ENCODE measurements around the gene KDELR3.

The KDELR3 gene

DNA sequence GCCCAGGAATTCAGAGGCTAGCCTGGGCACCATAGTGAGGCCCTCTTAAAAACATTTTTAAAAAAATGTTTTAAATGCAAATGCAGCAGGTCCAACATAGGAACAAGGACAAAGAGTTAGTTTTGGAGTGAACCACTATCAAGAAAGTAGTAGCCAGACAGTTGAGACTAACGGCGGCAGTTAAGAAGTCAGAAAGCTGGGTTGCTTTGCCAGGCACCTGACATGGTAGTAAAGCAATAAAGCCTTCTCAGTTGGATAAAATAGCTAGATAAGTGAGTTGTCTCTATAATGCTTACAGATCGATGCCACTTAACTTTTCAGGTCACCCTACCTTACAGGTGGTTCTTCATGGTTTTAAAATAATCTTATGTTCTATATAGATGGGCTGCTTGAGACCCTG is 55.1 kb downstream of the KDELR3 start:
- TF ChIP-seq, protein P1, sequence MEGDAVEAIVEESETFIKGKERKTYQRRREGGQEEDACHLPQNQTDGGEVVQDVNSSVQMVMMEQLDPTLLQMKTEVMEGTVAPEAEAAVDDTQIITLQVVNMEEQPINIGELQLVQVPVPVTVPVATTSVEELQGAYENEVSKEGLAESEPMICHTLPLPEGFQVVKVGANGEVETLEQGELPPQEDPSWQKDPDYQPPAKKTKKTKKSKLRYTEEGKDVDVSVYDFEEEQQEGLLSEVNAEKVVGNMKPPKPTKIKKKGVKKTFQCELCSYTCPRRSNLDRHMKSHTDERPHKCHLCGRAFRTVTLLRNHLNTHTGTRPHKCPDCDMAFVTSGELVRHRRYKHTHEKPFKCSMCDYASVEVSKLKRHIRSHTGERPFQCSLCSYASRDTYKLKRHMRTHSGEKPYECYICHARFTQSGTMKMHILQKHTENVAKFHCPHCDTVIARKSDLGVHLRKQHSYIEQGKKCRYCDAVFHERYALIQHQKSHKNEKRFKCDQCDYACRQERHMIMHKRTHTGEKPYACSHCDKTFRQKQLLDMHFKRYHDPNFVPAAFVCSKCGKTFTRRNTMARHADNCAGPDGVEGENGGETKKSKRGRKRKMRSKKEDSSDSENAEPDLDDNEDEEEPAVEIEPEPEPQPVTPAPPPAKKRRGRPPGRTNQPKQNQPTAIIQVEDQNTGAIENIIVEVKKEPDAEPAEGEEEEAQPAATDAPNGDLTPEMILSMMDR (IDR thresholded peaks at IDR 0.05; ENCODE audit: low read depth, low read length), result no peak
- no peak for DNase-seq
- Histone ChIP-seq H3K4me3 (ENCODE audit: low read depth, low read length) (no peak overlapping the region), H3K27me3 (peaks cover 14% of the 10 kb centered on the region), H3K9me3 (no peaks in the 10 kb centered on the region), H3K4me1 (no peaks in the 10 kb centered on the region), H3K36me3 (no peaks in the 10 kb centered on the region)

DNA sequence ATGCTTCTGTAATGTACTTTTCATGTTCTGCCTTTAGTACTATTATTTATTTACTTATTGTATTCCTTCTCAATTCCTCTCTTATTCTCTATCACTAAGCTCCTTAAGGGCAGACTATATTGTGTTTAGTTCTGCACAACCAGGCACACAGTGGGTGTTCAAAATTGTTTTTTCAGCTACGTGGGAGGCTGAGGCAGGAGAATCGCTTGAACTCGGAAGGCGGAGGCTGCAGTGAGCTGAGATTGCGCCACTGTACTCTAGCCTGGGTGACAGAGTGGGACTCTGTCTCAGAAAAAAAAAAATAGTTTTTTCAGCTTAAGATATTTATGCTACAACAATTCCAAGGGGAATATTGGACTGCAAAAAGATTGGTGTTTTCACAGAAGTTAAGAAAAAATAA is 55.6 kb downstream of the KDELR3 start:
- H3K4me3 ChIP-seq (ENCODE audit: low read depth, low read length), result no peak overlapping the region
- H3K36me3 ChIP-seq, result no peaks in the 10 kb centered on the region
- TF ChIP-seq, protein P1 (IDR thresholded peaks at IDR 0.05; ENCODE audit: low read depth, low read length), result no peak
- no peaks in the 10 kb centered on the region for H3K4me1 ChIP-seq
- H3K9me3 ChIP-seq, result no peaks in the 10 kb centered on the region
- peaks cover 14% of the 10 kb centered on the region for H3K27me3 ChIP-seq
- no peak for DNase-seq

DNA sequence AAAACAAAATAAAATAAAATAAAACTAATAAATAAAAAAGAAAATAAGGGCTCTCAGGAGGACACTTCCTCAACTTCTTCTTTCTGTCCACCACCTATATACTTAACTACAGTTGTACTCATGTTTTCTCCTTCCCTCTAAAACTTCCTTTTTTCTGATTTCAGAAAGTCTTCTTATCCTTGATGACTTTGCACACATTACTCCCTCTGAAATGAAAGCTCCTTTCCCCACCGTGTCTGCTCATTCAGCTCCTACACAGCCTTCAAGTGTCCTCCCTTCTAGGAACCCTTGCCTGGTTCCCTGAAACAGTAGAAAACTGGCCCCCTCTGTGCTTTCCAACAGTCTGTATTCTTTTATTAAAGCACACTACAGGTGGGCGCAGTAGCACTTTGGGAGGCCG is 56.5 kb downstream of the KDELR3 start:
- H3K36me3 ChIP-seq, result no peaks in the 10 kb centered on the region
- TF ChIP-seq, protein P1 (IDR thresholded peaks at IDR 0.05; ENCODE audit: low read depth, low read length), result no peak
- peaks cover 14% of the 10 kb centered on the region for H3K27me3 ChIP-seq
- no peaks in the 10 kb centered on the region for H3K9me3 ChIP-seq
- H3K4me1 ChIP-seq, result no peaks in the 10 kb centered on the region
- no peak overlapping the region for H3K4me3 ChIP-seq (ENCODE audit: low read depth, low read length)
- DNase-seq, result no peak

DNA sequence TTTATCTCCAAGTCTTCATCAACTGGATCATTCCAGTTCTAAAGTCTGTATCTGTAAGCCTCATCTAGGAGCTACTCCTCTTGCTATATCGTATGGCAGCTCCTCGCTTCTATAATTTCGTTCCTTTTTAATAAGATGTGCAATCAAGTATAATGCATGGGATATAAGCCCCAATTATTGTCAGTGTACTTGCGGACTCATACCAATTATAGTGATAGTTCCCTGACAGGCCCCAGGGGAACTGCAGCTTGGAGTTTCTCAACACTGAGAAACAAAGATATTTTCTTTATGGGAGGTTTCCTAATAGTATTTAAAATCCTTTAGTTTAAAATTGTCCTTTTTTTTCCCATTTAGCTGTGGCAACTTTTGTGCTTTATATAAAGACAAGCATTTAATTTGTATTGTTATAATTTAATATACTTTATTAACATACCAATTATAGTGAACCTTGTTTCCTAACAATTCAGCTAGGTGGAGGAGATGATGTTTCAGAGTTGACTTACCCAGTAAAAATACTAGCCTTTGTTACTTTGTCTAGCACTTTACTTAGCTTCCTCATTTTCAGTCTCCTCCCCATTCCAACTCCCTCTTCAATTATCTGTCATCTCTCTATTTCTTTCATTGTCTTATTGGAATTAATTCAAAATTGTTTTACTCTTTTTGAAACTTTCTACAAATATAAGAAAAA is 63.5 kb downstream of the KDELR3 start:
- Histone ChIP-seq H3K4me3 (ENCODE audit: low read depth, low read length) (no peak overlapping the region), H3K36me3 (no peaks in the 10 kb centered on the region), H3K9me3 (no peaks in the 10 kb centered on the region), H3K4me1 (no peaks in the 10 kb centered on the region), H3K27me3 (no peaks in the 10 kb centered on the region)
- no peak for DNase-seq
- TF ChIP-seq, protein P1 (IDR thresholded peaks at IDR 0.05; ENCODE audit: low read depth, low read length), result no peak

Measured in BE2C (cell line).